DMS 273 (cell line): Measurements from ENCODE around the gene TUBD1.
"Not testable (repeated sequence)": the region's sequence is repeated elsewhere in the genome, so short reads cannot be mapped to it uniquely, and the experiment has no call there.

Source experiments
- DNase-seq: peaks from one replicate; lab custom pipeline; 2025; ENCODE audit not compliant: unreplicated experiment; lab: John Stamatoyannopoulos, UW

Gene TUBD1

GRCh38 chr17:59845595-59846393 is 46.9 kb downstream of the TUBD1 start:
- peak; percentile 97 for DNase-seq

GRCh38 chr17:59844884-59845594 is 47.7 kb downstream of the TUBD1 start:
- peak; percentile 50 for DNase-seq

- DNase-seq: peak; percentile 72
Measured at GRCh38 chr17:59842901-59843652, 49.7 kb downstream of the TUBD1 start.

GRCh38 chr17:59841882-59842263 is 50.9 kb downstream of the TUBD1 start:
- DNase-seq: peak; percentile 50

- peak; percentile 32 for DNase-seq
Measured at GRCh38 chr17:59841091-59841881, 51.5 kb downstream of the TUBD1 start.

GRCh38 chr17:59840329-59841090 is 52.2 kb downstream of the TUBD1 start:
- peak; percentile 58 for DNase-seq

GRCh38 chr17:59839651-59840328 is 53.0 kb downstream of the TUBD1 start:
- DNase-seq: peak; percentile 58

- peak; percentile 49 for DNase-seq
Measured at GRCh38 chr17:59838052-59838916, 54.5 kb downstream of the TUBD1 start.

- peak; percentile 99 for DNase-seq
Measured at GRCh38 chr17:59837308-59838051, 55.3 kb downstream of the TUBD1 start.

GRCh38 chr17:59832883-59833379 is 59.8 kb downstream of the TUBD1 start:
- DNase-seq: no peak

GRCh38 chr17:59830846-59831486 is 61.8 kb downstream of the TUBD1 start:
- DNase-seq: no peak

- DNase-seq: peak; percentile 93
Measured at GRCh38 chr17:59830007-59830630, 62.6 kb downstream of the TUBD1 start.

GRCh38 chr17:59829217-59830006 is 63.3 kb downstream of the TUBD1 start:
- DNase-seq: peak; percentile 97

GRCh38 chr17:59828819-59829216 is 63.9 kb downstream of the TUBD1 start:
- DNase-seq: not testable (repeated sequence)

GRCh38 chr17:59828478-59828760 is 64.3 kb downstream of the TUBD1 start:
- DNase-seq: peak; percentile 54
